AG09319 (cell line): Measurements from ENCODE around the gene CPA2.

Experiments
- DNase-seq: peaks from one replicate; pipeline ENCODE4 v3.0.0-alpha.2; 2010; ENCODE audit warnings: low read depth; ENCODE audit errors: extremely low read depth
- CTCF ChIP-seq: IDR thresholded peaks from 2 replicates; pipeline ENCODE4 v1.5.1; 2011; ENCODE audit warnings: low read depth, mild to moderate bottlenecking, inconsistent platforms, low read length, moderate library complexity

Gene CPA2

DNA sequence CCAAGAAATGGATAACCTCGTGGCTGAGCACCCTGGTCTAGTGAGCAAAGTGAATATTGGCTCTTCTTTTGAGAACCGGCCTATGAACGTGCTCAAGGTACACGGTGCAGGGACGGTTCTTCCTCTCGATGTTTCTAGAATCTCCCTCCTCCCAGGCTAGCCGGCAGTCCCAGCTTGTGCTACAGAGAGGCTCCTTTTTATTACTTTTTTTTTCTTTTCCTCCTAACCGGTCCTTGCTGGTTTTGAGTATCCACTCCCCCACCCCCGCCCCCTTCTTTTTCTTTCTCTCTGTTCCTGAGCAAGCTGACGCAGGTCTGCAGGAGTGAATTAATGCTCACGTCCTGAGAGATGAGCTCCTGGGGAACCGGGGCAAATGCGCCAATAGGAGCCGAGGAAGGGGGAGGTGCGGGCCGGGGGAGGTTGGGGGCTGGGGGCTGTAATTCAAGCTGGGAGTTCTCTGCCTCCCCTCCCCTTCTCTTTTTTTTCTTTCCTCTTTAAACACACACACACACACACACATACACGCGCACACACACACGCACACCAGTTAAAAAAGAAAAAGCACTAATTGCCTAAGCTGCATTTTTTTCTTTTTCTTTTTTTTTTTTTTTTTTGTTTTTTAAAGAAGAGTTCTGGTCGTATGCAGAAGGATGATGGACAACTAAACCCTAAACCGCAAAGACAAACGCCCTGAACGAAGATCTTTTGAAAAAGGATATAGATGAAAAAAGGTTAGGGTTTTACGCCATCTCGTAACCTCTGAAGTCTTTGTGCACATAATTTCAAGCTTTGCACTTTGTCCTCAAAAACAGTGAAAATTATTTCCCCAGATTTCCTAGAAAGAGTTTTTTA is 6.6 kb downstream of the CPA2 start:
- TF ChIP-seq CTCF = no peak
- no peak for DNase-seq

DNA sequence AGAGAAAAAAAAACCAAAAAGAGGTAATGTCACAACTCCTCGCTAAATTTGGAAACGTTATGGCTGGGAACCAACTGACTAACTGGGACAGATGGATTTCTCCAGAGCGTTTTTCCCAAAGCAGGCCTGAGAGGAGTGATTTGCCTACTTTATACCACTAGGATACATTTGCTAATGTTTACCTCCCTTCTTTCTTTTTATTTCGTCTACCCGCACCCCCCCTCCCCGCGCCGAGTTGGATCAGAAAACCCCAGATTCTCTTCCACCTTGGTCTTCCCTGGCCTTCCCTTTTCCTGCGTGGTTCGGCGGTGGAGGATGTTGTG is 7.2 kb downstream of the CPA2 start:
- peak; percentile 14 for DNase-seq
- no peak; the same call in 1 of the 2 replicates for TF ChIP-seq CTCF

DNA sequence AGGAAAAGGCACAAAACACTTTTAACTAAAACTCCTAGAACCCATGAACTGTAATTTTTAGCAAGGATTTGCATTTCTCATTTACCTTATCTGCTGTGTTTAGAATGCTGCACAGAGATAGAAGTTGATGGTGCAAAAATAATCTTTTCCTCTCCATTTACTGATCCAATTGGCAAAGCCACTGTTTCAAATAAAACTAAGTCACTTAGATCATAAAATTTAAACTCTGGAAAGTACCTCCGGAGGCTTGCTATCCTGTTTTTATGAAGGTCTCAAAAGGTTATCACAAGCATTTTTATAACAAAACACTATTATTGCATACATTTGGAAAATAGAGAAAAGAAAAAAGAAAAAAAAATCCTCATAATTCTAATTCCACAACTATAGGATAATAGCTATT is 7.6 kb downstream of the CPA2 start:
- DNase-seq = no peak

DNA sequence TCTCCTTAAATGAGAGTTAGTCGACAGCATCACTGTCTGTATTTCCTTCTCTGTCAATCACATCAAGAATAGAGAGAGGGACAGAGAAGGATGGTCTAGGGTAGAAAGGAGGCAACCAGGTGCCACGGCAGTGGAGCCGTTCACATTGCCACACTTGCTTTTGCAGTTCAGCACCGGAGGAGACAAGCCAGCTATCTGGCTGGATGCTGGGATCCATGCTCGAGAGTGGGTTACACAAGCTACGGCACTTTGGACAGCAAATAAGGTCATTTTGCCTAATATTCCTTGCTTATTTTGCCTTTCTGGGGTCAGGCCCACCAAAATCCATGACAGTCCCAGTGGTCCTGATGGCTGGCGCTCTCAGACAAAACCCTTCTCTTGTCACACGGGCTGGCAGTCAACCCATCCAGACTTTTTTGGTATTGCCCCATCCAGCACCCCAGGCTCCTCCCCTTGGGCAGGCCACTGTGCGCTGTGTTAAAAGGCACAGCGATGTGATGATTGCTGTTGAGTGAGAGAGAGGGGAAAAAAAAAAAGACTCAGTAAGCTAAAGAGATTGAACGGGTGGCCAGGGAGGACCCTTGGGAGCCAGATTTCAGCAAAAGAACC is 8.4 kb downstream of the CPA2 start:
- DNase-seq = no peak
- TF ChIP-seq CTCF = no peak

More for the DNA sequence above, 7.6 kb downstream of the CPA2 start:
- no peak for TF ChIP-seq CTCF

- no peak for TF ChIP-seq CTCF
- DNase-seq = no peak
These were observed 9.2 kb downstream of the CPA2 start for GRCh38 chr7:130275826-130276297.

DNA sequence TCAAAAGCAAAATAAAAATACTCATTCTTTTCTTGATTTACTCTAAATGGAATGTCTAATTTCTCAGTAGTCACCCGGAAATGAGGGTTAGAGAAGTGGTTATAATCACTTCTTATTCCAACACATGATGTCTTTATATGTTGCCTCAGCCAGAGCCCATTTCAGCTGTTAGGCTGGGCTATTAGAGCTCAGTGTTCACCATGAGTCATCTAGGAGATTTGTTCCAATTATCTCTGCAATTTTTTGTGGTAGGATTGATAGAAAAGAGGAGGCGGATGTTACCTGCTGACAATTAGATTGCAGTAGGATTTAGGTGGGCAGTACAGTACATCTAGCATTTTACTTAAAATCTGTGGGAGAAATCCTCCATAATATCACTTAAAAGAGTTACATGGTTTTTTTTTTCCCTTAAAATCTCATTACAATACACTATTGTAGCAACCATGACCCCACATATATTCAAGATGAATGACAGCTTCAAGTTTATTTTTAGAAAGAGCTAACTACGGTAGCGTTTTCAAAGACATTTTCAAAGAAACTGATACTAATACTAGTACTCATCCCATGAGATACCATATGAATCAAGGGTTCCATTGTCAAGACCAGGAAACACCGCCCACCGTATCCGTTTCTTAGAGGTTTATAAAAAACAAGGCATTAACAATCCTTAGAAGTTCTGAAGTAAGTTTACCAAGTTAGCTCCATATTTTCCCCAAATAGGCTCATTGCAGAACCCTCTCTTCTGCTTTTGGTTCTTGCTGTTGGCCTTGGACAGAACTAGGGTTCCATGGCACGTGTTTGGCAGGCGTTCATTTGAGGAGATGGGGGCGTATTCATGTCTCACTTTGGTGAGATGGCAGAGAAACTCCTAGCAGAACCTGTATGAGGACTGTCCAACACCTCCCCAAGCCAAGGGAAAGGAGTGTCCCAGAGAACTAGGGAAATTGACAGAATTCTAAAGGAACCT is 10.4 kb downstream of the CPA2 start:
- DNase-seq = no peak
- TF ChIP-seq CTCF = no peak
